A673 (cell line): Measurements from ENCODE around the gene PALS1. TPM values are rescaled to one million over a fixed set of nuclear protein-coding genes. Genes with fewer than 3 reads are reported as not detected.
A peak's percentile ranks its signal among the peaks of the same experiment; 100 is the strongest.

Experiments used
- BruUV-seq: library from RNA; stranded (reverse); fragments of 400-500 nt; replicated peaks from 2 replicates; lab custom pipeline; 2021; lab: Mats Ljungman, UMichigan
- CTCF ChIA-PET: fragments of 300-600 bp; sonication (Branson Sonifier 250); formaldehyde crosslinking; loops from one replicate; lab custom pipeline; 2022; ENCODE audit warnings: antibody characterized with exemption; lab: Charles Lee
- POLR2A ChIA-PET: fragments of 300-600 bp; sonication (Branson Sonifier 250); formaldehyde crosslinking; loops from one replicate; lab custom pipeline; 2022; ENCODE audit warnings: antibody characterized with exemption; ENCODE audit not compliant: low non-redundant PET; lab: Charles Lee
- DNase-seq: peaks from one replicate; pipeline ENCODE4 v3.0.0-alpha.2; 2015; ENCODE audit warnings: low spot score
- H3K27ac ChIP-seq: fragments of 200-600 bp; sonication (generic); 2 replicates; pipeline ENCODE4 v1.5.1; 2016; ENCODE audit warnings: mixed run types, low read depth, mild to moderate bottlenecking, mixed read lengths, antibody characterized with exemption, low read length; ENCODE audit not compliant: poor library complexity, severe bottlenecking
- H3K27me3 ChIP-seq: fragments of 200-600 bp; sonication (generic); replicated peaks from 2 replicates; pipeline ENCODE4 v1.6.1; 2017; ENCODE audit warnings: mixed run types, low read depth, mild to moderate bottlenecking, mixed read lengths, antibody characterized with exemption, low read length; ENCODE audit not compliant: insufficient read depth, poor library complexity
- H3K36me3 ChIP-seq: fragments of 200-600 bp; sonication (generic); 2 replicates; pipeline ENCODE4 v1.6.1; 2016; ENCODE audit warnings: mixed run types, mild to moderate bottlenecking, mixed read lengths, antibody characterized with exemption, low read length; ENCODE audit not compliant: insufficient read depth, poor library complexity, severe bottlenecking
- H3K4me1 ChIP-seq: fragments of 200-600 bp; sonication (generic); 2 replicates; pipeline ENCODE4 v1.6.1; 2017; ENCODE audit warnings: mixed run types, mild to moderate bottlenecking, mixed read lengths, antibody characterized with exemption, low read length; ENCODE audit not compliant: insufficient read depth, poor library complexity, severe bottlenecking
- H3K4me3 ChIP-seq: fragments of 200-600 bp; sonication (generic); 2 replicates; pipeline ENCODE4 v1.5.1; 2016; ENCODE audit warnings: low read depth, mixed run types, mild to moderate bottlenecking, mixed read lengths, low read length; ENCODE audit not compliant: poor library complexity, severe bottlenecking
- H3K9me3 ChIP-seq: fragments of 200-600 bp; sonication (generic); 2 replicates; pipeline ENCODE4 v1.6.1; 2016; ENCODE audit warnings: mixed run types, low read depth, mild to moderate bottlenecking, mixed read lengths, antibody characterized with exemption, low read length; ENCODE audit not compliant: poor library complexity, severe bottlenecking
- EZH2 ChIP-seq: fragments of 200-600 bp; sonication (generic); IDR thresholded peaks from 2 replicates; pipeline ENCODE4 v1.6.1; 2017; ENCODE audit warnings: borderline replicate concordance, low read depth, mild to moderate bottlenecking, mixed read lengths, antibody characterized with exemption, low read length; ENCODE audit not compliant: poor library complexity, severe bottlenecking
- intact Hi-C: fragments of 100-400 bp; cut with micrococcal nuclease; formaldehyde crosslinking; loops from one replicate; pipeline ENCODE4 v1.10.0; 2022; ENCODE audit not compliant: unreplicated experiment
- total RNA-seq: library from RNA; stranded (reverse); gene quantifications from 2 replicates; pipeline ENCODE4 v1.2.3, GENCODE V29; 2021
- TF ChIP-seq, protein P1 (sequence below): fragments of 300-800, 200-600 bp; sonication (generic); conservative IDR thresholded peaks from 2 replicates; pipeline ENCODE4 v1.5.1; 2017; ENCODE audit warnings: low read depth, mild to moderate bottlenecking, antibody characterized with exemption, low read length, moderate library complexity, mixed read lengths

PALS1 gene
- total RNA-seq, 1 experiment from 2014 or later: 112 TPM

DNA sequence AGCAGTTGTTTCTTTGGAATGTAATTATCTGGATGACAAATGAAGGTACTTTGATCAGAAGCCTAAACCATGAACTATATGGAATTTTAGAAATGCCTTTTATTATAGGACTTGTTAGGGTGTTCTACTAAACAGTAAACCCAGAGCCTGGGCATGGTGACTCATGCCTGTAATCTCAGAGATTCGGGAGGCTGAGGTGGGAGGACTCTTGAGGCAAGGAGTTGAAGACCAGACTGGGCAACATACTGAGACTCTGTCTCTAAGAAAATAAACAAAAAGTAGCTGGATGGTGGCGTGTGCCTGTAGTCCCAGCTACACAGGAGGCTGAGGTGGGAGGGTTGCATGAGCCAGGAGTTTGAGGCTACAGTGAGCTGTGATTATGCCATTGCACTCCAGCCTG is 23.9 kb downstream of the PALS1 start:
- no peak overlapping the region for H3K4me3 ChIP-seq
- no peaks in the 10 kb centered on the region for H3K36me3 ChIP-seq
- intact Hi-C loops: no loop called here
- H3K9me3 ChIP-seq: no peaks in the 10 kb centered on the region
- ChIA-PET POLR2A (no interaction called here), CTCF (no interaction called here)
- no peak for TF ChIP-seq EZH2
- TF ChIP-seq, protein P1, sequence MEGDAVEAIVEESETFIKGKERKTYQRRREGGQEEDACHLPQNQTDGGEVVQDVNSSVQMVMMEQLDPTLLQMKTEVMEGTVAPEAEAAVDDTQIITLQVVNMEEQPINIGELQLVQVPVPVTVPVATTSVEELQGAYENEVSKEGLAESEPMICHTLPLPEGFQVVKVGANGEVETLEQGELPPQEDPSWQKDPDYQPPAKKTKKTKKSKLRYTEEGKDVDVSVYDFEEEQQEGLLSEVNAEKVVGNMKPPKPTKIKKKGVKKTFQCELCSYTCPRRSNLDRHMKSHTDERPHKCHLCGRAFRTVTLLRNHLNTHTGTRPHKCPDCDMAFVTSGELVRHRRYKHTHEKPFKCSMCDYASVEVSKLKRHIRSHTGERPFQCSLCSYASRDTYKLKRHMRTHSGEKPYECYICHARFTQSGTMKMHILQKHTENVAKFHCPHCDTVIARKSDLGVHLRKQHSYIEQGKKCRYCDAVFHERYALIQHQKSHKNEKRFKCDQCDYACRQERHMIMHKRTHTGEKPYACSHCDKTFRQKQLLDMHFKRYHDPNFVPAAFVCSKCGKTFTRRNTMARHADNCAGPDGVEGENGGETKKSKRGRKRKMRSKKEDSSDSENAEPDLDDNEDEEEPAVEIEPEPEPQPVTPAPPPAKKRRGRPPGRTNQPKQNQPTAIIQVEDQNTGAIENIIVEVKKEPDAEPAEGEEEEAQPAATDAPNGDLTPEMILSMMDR: no peak
- no peaks in the 10 kb centered on the region for H3K27me3 ChIP-seq
- no peak overlapping the region for H3K27ac ChIP-seq
- H3K4me1 ChIP-seq: peaks cover 67% of the 10 kb centered on the region
- no TSS peak for BruUV-seq
- DNase-seq: no peak

DNA sequence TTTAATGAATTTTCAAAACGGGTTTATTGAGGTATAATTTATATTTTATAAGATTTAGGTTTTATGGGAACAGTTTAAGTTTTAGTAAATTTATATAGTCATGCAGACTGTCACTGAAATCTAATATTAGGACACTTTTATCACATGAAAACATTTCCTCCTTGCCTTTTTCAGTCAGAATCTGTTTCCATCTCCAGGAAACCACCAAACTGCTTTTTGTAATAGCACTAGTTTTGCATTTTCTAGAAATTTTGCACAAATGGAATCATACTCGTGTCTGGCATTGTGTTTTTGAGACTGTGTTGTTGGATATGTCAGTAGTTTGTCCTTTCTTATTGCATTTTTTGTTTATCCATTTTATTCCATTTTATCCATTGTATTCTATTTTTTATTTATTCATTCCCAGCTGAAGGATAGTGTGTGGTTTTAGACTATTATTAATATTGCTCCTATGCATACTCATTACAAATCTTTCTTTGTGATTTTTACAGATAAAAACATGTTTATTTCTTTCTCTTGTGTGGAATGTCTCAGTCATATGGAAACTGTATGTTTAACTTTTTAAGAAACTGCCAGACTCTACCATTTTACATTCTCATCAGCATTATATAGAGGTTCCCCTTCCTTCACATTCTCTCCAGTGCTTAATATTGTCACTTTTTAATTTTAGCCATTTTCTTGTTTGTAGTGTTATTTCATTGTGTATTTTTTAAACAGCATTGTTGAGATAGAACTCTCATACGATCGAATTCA is 26.5 kb downstream of the PALS1 start:
- DNase-seq: no peak
- intact Hi-C loops: no loop called here
- H3K4me1 ChIP-seq: peaks cover 49% of the 10 kb centered on the region
- TF ChIP-seq, protein P1: no peak
- TF ChIP-seq EZH2: no peak
- peak overlapping the region; percentile 39 for H3K4me3 ChIP-seq
- BruUV-seq: no TSS peak
- peak overlapping the region; percentile 29 for H3K27ac ChIP-seq
- ChIA-PET POLR2A (no interaction called here), CTCF (no interaction called here)
- no peaks in the 10 kb centered on the region for H3K27me3 ChIP-seq
- no peaks in the 10 kb centered on the region for H3K9me3 ChIP-seq
- H3K36me3 ChIP-seq: peaks cover 10% of the 10 kb centered on the region

DNA sequence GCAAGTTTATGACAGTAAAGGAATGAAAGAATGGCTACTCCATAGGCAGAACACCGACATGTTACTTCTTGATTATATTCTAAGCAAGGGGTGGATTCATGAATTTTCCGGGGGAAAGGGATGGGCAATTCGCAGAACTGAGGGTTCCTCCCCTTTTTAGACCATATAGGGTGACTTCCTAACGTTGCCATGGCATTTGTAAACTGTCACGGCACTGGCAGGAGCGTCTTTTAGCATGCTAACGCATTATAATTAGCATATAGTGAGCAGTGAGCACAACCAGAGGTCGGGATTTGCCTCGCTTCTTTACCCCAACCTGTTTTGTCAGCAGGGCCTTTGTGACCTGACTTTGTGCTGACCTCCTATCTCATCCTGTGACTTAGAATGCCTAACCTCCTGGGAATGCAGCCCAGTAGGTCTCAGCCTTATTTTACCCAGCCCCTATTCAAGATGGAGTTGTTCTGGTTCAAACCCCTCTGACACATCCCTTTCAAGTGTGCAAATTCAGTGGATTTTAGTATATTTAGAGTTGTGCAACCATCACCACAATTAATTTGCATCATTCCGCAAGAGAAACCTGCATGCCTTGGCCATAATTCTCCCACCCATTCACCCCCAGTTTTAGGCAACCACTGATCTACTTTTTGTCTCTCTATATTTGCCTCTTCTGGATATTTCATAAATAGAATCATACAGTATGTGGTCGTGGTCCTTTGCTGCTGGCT is 27.4 kb downstream of the PALS1 start:
- H3K4me3 ChIP-seq: peak overlapping the region; percentile 39
- peaks cover 11% of the 10 kb centered on the region for H3K36me3 ChIP-seq
- no TSS peak for BruUV-seq
- ChIA-PET POLR2A (no interaction called here), CTCF (no interaction called here)
- no peaks in the 10 kb centered on the region for H3K27me3 ChIP-seq
- no peaks in the 10 kb centered on the region for H3K9me3 ChIP-seq
- no peak for TF ChIP-seq EZH2
- TF ChIP-seq, protein P1: no peak
- intact Hi-C loops: no loop called here
- peaks cover 41% of the 10 kb centered on the region for H3K4me1 ChIP-seq
- H3K27ac ChIP-seq: peak overlapping the region; percentile 85
- peak; percentile 84 for DNase-seq
